GM18499 (cell line): ENCODE measurements around the gene VTI1B.
"Not testable (repeated sequence)": the region's sequence is repeated elsewhere in the genome, so short reads cannot be mapped to it uniquely, and the experiment has no call there.

ENCODE experiments used
- ATAC-seq: cut with Tn5 transposase; IDR thresholded peaks from one replicate; pipeline ENCODE4 v1.9.1; 2021; ENCODE audit warnings: moderate number of reproducible peaks; ENCODE audit not compliant: insufficient read depth, unreplicated experiment

VTI1B gene

DNA sequence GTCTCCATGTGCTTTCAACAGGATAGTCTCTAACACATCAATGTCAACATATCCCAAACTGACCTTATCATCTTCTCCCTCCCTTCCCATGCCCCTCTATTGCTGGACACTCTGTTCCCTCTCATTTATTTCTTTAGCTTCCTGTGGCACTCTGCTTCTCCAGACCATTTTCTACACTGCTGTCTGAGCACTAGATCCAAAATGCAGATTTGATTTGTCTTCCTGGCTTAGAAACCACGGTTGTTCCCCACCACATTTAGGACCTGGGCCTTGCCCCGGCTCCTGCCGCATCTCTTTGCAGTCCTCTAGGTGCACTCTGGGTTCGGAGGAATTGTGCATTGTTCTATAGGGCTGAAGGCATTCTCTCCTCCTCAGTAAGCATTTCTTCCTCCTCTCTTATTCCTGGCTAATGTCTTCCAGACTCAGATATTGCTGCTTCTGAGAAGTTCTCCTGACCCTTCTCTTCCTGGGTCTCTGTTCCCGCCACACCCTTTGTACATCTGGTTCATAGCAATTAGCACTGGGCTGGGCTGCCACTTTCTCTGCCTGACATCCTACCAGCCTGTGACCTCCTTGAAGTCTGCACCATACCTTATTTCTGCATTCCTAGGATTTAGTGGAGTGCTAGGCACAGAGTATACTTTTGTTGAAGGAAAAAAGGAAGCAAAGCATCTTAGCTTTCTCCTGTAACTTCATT lies 40.8 kb downstream of the VTI1B start:
- no peak for ATAC-seq

DNA sequence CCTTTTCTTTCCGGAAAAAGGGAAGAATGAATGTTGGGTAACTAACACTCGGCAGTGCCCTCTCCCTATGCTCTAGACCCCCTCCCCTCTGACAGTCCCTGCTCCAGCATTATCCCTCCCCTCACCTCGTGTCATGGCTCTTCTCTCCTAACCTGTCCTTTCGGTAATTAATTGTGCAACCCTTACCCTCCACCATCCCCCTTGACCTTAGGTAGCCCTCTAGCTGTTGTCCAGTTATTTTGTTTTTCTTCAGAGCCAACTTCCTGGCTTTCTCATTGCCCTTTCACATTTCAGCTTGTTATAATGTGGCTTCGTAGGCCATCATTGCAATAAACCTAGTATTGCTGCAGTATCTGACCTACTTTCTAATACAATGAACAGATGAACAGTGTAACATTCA lies 43.5 kb downstream of the VTI1B start:
- ATAC-seq, result no peak

DNA sequence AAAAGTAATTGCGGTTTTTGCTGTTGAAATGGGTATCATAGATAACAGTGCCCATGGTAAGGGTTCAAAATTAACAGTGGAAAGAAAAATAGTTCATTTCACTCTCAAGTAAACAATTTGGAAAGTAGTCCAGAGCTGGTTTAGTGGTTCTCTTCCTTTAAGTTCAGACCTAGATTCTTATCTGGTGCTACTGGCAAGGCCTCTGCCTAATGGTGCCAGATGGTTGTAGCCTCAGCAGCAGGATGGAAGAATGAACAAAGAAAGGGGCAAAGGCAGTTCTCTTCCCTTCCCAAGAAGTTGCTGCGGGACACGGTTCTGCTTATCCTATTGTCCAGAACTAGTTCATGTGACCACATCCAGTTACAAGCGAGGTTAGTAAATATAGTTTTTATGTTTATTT lies 44.2 kb downstream of the VTI1B start:
- no peak for ATAC-seq

- ATAC-seq, result no peak
Observed at GRCh38 chr14:67627519-67627918, 46.9 kb downstream of the VTI1B start.

DNA sequence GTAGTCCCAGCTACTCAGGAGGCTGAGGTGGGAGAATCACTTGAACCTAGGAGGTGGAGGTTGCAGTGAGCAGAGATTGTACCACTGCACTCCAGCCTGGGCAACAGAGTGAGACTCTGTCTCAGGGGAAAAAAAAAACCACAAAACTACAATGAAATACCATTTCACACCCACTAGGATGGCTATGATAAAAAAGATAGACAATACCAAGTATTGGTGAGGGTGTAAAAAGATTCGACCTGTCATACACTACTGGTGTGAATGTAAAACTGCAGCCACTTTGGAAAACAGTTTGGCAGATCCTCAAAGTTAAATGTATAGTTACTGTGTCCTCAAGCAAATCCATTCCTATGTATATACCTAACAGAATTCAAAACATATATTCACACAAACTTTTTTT lies 48.3 kb downstream of the VTI1B start:
- ATAC-seq, result not testable (repeated sequence)

GRCh38 chr14:67623114-67623513 lies 51.3 kb downstream of the VTI1B start:
- no peak for ATAC-seq

GRCh38 chr14:67622675-67623074 lies 51.8 kb downstream of the VTI1B start:
- ATAC-seq, result no peak

GRCh38 chr14:67620217-67620785 lies 54.1 kb downstream of the VTI1B start:
- ATAC-seq, result no peak

- peak; percentile 51 for ATAC-seq
Observed at GRCh38 chr14:67619446-67620216, 54.8 kb downstream of the VTI1B start, which contains the start of gene ARG2. Gene ARG2 (plus strand): TSS chr14:67619920. CDS start chr14:67619978, 58 bp downstream.

GRCh38 chr14:67618617-67619063 lies 55.8 kb downstream of the VTI1B start:
- ATAC-seq, result no peak

DNA sequence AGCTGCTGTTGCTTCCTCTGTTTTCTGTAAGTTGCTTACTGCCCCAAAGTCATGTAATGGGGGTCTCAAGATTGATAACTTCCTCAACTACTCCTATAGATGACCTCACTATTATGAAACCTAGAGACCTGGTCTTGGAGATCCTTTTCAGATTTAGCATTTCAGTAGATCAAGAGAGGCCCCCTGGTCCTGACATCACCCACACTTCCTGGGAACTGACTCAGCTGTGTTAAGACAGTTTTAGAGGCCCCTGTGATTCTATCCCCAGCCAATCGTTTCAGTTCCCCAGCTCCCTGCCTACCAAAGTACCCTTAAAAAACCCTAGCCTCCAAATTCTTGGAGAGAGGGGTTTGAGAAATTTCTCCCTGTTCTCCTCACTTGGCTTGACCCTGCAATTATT lies 63.9 kb downstream of the VTI1B start:
- ATAC-seq, result no peak

- ATAC-seq, result no peak
Observed at GRCh38 chr14:67609642-67610310, 64.7 kb downstream of the VTI1B start.

DNA sequence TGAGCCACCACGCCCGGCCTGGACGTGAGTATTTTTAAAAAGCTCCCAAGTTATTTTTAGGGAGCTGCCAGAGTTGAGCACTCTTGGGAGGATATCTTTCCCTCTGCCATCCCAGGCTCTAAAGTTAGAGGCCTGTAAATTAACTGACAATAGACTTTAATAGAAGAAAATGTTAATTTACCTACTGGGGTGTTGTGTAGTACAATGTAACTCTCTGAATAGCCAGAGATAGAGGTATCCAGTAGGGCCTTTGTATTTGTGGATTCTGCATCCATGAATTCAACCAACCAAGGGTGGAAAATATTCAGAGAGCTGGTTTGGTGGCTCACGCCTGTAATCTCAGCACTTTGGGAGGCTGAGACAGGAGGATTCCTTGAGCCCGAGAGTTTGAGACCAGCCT lies 66.8 kb downstream of the VTI1B start:
- no peak for ATAC-seq

- ATAC-seq, result peak; percentile 53
Observed at GRCh38 chr14:67602995-67603545, 71.4 kb downstream of the VTI1B start.

GRCh38 chr14:67602076-67602475 lies 72.4 kb downstream of the VTI1B start:
- no peak for ATAC-seq

GRCh38 chr14:67600562-67600974 lies 73.9 kb downstream of the VTI1B start:
- ATAC-seq, result not testable (repeated sequence)

- peak; percentile 67 for ATAC-seq
Observed at GRCh38 chr14:67599698-67600561, 74.5 kb downstream of the VTI1B start, which contains the start of gene PIGH. Gene PIGH (minus strand): TSS chr14:67600268. CDS start chr14:67600203, 65 bp downstream.
